K562 (cell line): Measurements from ENCODE around the gene PIGQ. TPM values are rescaled to one million over a fixed set of nuclear protein-coding genes. Genes with fewer than 3 reads are reported as not detected.
A peak's percentile ranks its signal among the peaks of the same experiment; 100 is the strongest.

Experiments used
- ATAC-seq: fragments of 200-7000 bp; cut with Tn5 transposase; 3 replicates; pipeline ENCODE4 v1.9.1; 2020; ENCODE audit warnings: moderate library complexity
- BruUV-seq: library from RNA; stranded (reverse); fragments of 400-500 nt; replicated peaks from 2 replicates; lab custom pipeline; 2021; lab: Mats Ljungman, UMichigan
- CTCF ChIA-PET: fragments of 300-600 bp; formaldehyde crosslinking; extraction: SDS; loops from one replicate; lab custom pipeline; 2021; ENCODE audit warnings: low intra/inter-chr PET ratio; lab: Yijun Ruan, JAX
- POLR2A ChIA-PET: fragments of 300-600, 350-650 bp; sonication (Branson Sonifier 250); formaldehyde crosslinking; extraction: SDS; loops from one replicate; lab custom pipeline; 2021; ENCODE audit warnings: antibody characterized with exemption, inconsistent platforms; lab: Yijun Ruan, JAX
- DNase-seq, 4 experiments: peaks; one replicate each; pipeline versions ENCODE4 v3.0.0 to v3.0.0-alpha.2; 2011 to 2018; ENCODE audit warnings: low spot score in 3 of 4, mixed read lengths in 3 of 4; ENCODE audit errors: extremely low read depth in 1 of 4
- FAIRE-seq: peaks from 2 replicates; lab custom pipeline; 2011; peaks lifted over from hg19 to GRCh38; lab: Jason Lieb, UNC
- H2AFZ ChIP-seq: 2 replicates; pipeline ENCODE4 v1.6.0; 2011; ENCODE audit warnings: low read depth, low read length, control low read depth, inconsistent platforms
- H3K27ac ChIP-seq: fragments of 200-600 bp; 3 replicates; pipeline ENCODE4 v1.8.0; 2011; ENCODE audit warnings: low read depth, mild to moderate bottlenecking, control low read depth, inconsistent platforms, low read length, moderate library complexity, mixed read lengths; ENCODE audit errors: extremely low read depth
- H3K27me3 ChIP-seq, 2 experiments: fragments of 300-600 bp in 1 of 2; 2 replicates in 1 of 2; 3 replicates in 1 of 2; pipeline versions ENCODE4 v1.6.0 to v1.8.0; 2011; ENCODE audit warnings: inconsistent platforms in 2 of 2, low read length in 2 of 2, mild to moderate bottlenecking in 1 of 2, mixed read lengths in 1 of 2, moderate library complexity in 1 of 2; ENCODE audit not compliant: control insufficient read depth in 2 of 2, insufficient read depth in 2 of 2
- H3K36me3 ChIP-seq: fragments of 300-600 bp; 3 replicates; pipeline ENCODE4 v1.8.0; 2011; ENCODE audit warnings: mild to moderate bottlenecking, low read length, inconsistent platforms; ENCODE audit not compliant: control insufficient read depth, insufficient read depth
- H3K4me1 ChIP-seq, 2 experiments: fragments of 200-600 bp in 1 of 2; replicated peaks in 1 of 2; 2 replicates in 1 of 2; 3 replicates in 1 of 2; pipeline versions ENCODE4 v1.5.1 to v1.8.0; 2011; ENCODE audit warnings: inconsistent platforms in 2 of 2, low read length in 2 of 2, mild to moderate bottlenecking in 1 of 2, mixed read lengths in 1 of 2, moderate library complexity in 1 of 2; ENCODE audit not compliant: control insufficient read depth in 2 of 2, insufficient read depth in 2 of 2
- H3K4me2 ChIP-seq: 2 replicates; pipeline ENCODE4 v1.6.1; 2011; ENCODE audit warnings: low read length, control low read depth, inconsistent platforms, mixed read lengths; ENCODE audit not compliant: insufficient read depth
- H3K4me3 ChIP-seq: fragments of 200-600 bp; sonication (generic), shearing (Covaris generic); 2 replicates; pipeline ENCODE4 v1.5.1; 2016; ENCODE audit warnings: control low read depth, inconsistent platforms
- H3K79me2 ChIP-seq: fragments of 200-600 bp; 3 replicates; pipeline ENCODE4 v1.8.0; 2011; ENCODE audit warnings: low read length, inconsistent platforms; ENCODE audit not compliant: control insufficient read depth, insufficient read depth
- H3K9ac ChIP-seq, 2 experiments: 2 replicates each; pipeline versions ENCODE4 v1.6.0 to v1.6.1; 2011; ENCODE audit warnings: low read depth in 2 of 2, low read length in 2 of 2, control low read depth in 1 of 2, inconsistent platforms in 1 of 2, mild to moderate bottlenecking in 1 of 2, mixed read lengths in 1 of 2; ENCODE audit not compliant: insufficient read depth in 1 of 2
- H3K9me1 ChIP-seq: one replicate; pipeline ENCODE4 v1.6.0; 2011; ENCODE audit warnings: inconsistent platforms, mild to moderate bottlenecking, low read length, moderate library complexity; ENCODE audit not compliant: control insufficient read depth, insufficient read depth
- H3K9me3 ChIP-seq: replicated peaks from 2 replicates; pipeline ENCODE4 v1.5.1; 2011; ENCODE audit warnings: low read depth, low read length, inconsistent platforms; ENCODE audit not compliant: control insufficient read depth, insufficient read depth
- H4K20me1 ChIP-seq: replicated peaks from 2 replicates; pipeline ENCODE4 v1.6.1; 2011; ENCODE audit warnings: low read length, inconsistent platforms, mixed read lengths; ENCODE audit not compliant: control insufficient read depth, insufficient read depth
- POLR2G ChIP-seq: fragments of 200-400 bp; formaldehyde crosslinking; IDR thresholded peaks from 2 replicates; pipeline ENCODE4 v1.6.1; 2017; ENCODE audit warnings: low read depth, mild to moderate bottlenecking, antibody characterized with exemption, low read length, moderate library complexity
- WGBS: fragments of 100-300 bp; shearing (Covaris generic); methylation state at CpG from one replicate; pipeline ENCODE4 v1.1.6; 2016; ENCODE audit warnings: low coverage, mixed read lengths; ENCODE audit not compliant: insufficient coverage; ENCODE audit errors: missing lambda C conversion rate; 5-methylcytosine and 5-hydroxymethylcytosine counted together
- in situ Hi-C: fragments of 300-500 bp; cut with MboI; formaldehyde crosslinking; loops from 4 replicates; pipeline ENCODE4 v1.15.0; 2018; ENCODE audit warnings: inconsistent platforms, mixed read lengths
- intact Hi-C: fragments of 100-400 bp; cut with micrococcal nuclease; formaldehyde crosslinking; loops from 2 replicates; pipeline ENCODE4 v1.14.2; 2022
- polyA plus RNA-seq, 8 experiments: library from polyadenylated mRNA; depleted of rRNA in 4 of 8; stranded (reverse) in 5 of 8; unstranded in 3 of 8; fragments of >200 nt; fragmentation: Nextera tagmentation in 2 of 8; fragmentation: Illumina TruSeq in 1 of 8; extraction: Ambion mirVana in 2 of 8; extraction: Trizol in 1 of 8; gene quantifications; 2 replicates each; pipeline versions ENCODE4 v1.2.1 to v1.2.3, GENCODE V29; 2011 to 2014; ENCODE audit warnings: inconsistent platforms in 1 of 8, missing spikeins in 1 of 8
- total RNA-seq, 7 experiments: library from RNA; depleted of rRNA in 6 of 7; stranded (reverse); fragments of >200 nt in 6 of 7; fragmentation: Illumina TruSeq in 2 of 7; extraction: Trizol in 2 of 7; gene quantifications; 2 replicates each; pipeline versions ENCODE4 v1.2.1 to v1.2.3, GENCODE V29; 2011 to 2021; ENCODE audit warnings: low replicate concordance in 1 of 7
- TF ChIP-seq, protein P1 (sequence below): fragments of 250-450 bp; sonication (Bioruptor Pico); IDR thresholded peaks from 2 replicates; pipeline ENCODE4 v1.8.0; 2021; ENCODE audit warnings: mild to moderate bottlenecking, moderate library complexity

PIGQ gene
- total and polyA plus RNA-seq, 9 of the 15 experiments (the other 6 are each of a cell fraction or from before 2014, with no cell fraction given): 0.20 to 49.6 (median 11.7) TPM

DNA sequence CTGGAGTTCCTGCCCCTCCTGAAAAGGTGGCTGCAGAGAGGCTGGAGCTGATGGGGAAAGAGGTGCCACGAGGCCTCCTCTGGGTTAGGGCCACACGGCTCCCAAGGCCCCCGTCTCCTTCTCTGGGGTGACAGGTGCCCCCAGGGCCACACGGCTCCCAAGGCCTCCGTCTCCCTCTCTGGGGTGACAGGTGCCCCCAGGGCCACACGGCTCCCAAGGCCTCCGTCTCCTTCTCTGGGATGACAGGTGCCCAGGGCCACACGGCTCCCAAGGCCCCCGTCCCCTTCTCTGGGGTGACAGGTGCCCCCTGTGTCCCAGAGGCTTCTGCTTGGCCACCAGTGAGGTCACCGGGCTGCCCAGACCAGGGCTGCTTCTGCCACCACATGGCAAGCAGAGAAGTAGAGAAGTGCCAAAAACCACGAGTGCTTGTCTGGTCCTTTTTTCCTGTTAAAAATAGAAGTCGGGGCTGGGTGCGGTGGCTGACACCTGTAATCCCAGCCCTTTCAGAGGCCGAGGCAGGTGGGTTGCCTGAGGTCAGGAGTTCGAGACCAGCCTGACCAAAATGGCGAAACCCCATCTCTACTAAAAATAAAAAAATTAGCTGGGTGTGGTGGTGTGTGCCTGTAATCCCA, 38.2 kb upstream of the PIGQ start:
- intact Hi-C loops (no loop called here), in situ Hi-C loops (no loop called here)
- H3K4me1 ChIP-seq: peaks cover 14 to 77% of the 10 kb centered on the region in 2 experiments
- H3K27me3 ChIP-seq: no peaks in the 10 kb centered on the region
- no peak overlapping the region for H2AFZ ChIP-seq
- BruUV-seq: no TSS peak
- H3K79me2 ChIP-seq: peaks cover 95% of the 10 kb centered on the region
- no peak for ATAC-seq
- H4K20me1 ChIP-seq: peaks cover 16% of the 10 kb centered on the region
- no peak overlapping the region for H3K4me3 ChIP-seq
- DNase-seq: no peak
- H3K27ac ChIP-seq: no peak overlapping the region
- WGBS: 87% methylated on average over 8 of the region's 16 CpGs
- no peak overlapping the region for H3K4me2 ChIP-seq
- H3K9me1 ChIP-seq: peaks cover 15% of the 10 kb centered on the region
- TF ChIP-seq POLR2G: 0 out of 2 replicates have a peak, but pooled peaks have one; percentile 29
- TF ChIP-seq, protein P1, sequence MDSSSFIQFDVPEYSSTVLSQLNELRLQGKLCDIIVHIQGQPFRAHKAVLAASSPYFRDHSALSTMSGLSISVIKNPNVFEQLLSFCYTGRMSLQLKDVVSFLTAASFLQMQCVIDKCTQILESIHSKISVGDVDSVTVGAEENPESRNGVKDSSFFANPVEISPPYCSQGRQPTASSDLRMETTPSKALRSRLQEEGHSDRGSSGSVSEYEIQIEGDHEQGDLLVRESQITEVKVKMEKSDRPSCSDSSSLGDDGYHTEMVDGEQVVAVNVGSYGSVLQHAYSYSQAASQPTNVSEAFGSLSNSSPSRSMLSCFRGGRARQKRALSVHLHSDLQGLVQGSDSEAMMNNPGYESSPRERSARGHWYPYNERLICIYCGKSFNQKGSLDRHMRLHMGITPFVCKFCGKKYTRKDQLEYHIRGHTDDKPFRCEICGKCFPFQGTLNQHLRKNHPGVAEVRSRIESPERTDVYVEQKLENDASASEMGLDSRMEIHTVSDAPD (CRISPR knock-in tag): no peak
- peaks cover 47% of the 10 kb centered on the region; the same call in 1 of the 3 replicates for H3K36me3 ChIP-seq
- ChIA-PET POLR2A (interaction anchor here (0.8 to 1.0 kb wide), 2 partner anchors 91 to 132 kb away, joined by 3 read pairs; no protein-coding TSS in a partner anchor), CTCF (no interaction called here)
- no peaks in the 10 kb centered on the region for H3K9me3 ChIP-seq
- FAIRE-seq: no peak
- peak overlapping the region in 1 of 2 experiments; percentile 57; a peak in 2 of 4 replicates for H3K9ac ChIP-seq
